GM18868 (cell line): Measurements from ENCODE around the gene ANKS4B.
"Not testable (repeated sequence)": the region's sequence is repeated elsewhere in the genome, so short reads cannot be mapped to it uniquely, and the experiment has no call there.

Source experiments
- ATAC-seq: cut with Tn5 transposase; IDR thresholded peaks from one replicate; pipeline ENCODE4 v1.9.1; 2021; ENCODE audit warnings: mild to moderate bottlenecking, moderate library complexity; ENCODE audit not compliant: unreplicated experiment

Gene ANKS4B

DNA sequence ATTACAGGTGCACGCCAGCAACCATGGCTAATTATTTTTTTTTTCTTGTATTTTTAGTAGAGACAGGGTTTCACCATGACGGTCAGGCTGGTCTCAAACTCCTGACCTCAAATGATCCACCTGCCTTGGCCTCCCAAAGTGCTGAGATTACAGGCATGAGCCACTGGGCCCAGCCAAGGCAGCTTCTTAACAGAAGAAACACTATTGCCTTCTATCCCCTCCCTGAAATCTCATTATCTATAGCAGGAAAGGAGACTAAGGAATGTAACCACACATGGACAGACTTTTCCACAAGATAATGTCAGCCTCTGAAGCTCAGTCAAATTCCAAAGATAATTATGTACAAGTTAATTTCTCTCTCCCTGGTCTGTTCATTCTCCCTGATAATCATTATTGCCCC lies 16.4 kb upstream of the ANKS4B start:
- ATAC-seq: no peak

DNA sequence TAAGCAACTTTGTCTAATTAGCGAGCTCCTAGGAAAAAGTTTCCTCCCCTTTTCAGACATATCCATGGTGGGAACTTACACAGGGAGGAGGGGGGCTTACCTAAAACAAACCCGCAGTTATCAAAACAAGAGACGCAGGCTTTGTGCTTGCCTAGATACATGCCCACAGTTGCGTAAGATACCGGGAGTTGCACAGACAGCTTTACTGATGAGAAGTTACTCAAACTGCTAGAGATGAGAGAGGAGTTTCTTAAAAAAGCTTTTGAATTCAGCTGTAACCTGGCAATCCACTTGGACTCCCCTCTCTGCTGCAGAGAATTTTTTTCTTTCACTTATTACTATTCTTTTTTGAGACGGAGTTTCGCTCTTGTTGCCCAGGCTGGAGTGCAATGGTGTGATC lies 15.3 kb upstream of the ANKS4B start:
- no peak for ATAC-seq

DNA sequence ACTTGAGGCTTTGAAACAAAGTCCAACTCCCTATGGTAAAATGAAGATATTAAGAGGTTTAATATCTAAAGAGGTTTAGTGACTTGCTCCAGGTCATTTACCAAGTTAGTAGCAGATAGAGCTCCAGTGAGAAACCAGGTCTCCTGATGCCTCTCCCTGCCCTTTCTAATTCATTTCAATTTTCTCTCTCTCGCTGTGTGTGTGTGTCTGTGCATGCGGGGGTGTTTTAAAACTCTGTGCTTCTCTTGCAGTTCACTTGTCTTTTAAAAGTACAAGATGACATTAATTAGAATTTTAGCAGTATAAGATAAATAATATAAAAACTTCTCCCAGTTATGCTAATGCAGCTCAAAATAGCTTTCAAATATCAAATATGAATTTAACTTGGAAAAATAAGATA lies 13.9 kb upstream of the ANKS4B start:
- ATAC-seq: no peak

DNA sequence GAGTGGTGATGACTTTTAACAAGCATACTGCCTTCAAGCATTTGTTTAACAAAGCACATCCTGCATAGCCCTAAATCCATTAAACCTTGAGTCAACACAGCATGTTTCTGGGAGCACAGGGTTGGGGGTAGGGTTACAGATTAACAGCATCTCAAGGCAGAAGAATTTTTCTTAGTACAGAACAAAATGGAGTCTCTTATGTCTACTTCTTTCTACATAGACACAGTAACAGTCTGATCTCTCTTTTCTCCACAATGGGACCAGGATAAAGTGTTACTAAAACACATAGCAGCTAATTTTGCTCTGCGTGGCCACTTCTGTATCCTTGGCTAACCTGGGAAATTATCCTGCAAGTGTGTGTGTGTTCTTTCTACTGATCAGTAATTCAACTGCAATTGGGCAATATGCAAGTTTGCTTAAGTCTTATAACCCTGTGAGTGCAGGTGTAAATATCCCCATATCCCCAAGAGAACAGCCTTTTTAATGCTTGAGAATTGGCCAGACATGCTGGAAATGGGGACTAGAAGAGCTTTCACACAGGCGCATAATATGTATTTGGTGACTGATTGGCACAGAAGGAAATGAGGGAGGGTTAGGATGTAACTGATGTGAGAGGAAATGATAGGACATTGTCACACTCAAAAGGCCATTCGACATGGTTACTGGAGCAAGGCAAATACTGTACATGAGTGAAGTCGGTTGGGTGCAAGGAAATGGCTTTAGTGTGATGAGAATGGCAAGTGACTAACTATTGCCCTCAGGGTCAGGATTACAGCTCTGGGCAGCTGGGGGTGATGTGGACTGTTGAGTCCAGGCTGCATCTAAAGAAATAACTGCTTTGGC lies 10.8 kb upstream of the ANKS4B start:
- no peak for ATAC-seq

DNA sequence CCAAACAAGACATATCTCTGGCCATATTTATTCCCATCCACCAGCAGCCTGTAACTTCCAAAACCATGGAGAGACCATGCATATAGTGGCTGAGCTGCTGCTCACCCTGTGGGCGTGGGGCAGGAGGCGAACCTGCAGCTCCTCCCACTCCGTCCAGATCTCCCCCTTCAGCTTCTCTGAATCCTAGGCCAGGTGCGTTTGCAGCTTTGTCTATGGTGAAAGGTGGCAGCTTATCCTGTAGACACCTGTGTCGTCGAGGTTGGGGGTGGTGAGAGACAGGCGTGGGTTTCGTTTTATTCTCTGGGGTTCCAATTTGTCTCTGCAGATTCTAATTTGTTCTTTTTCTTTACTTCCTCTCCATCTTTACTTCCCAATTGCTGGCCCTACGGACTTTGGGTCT lies 9.7 kb upstream of the ANKS4B start:
- ATAC-seq: no peak

DNA sequence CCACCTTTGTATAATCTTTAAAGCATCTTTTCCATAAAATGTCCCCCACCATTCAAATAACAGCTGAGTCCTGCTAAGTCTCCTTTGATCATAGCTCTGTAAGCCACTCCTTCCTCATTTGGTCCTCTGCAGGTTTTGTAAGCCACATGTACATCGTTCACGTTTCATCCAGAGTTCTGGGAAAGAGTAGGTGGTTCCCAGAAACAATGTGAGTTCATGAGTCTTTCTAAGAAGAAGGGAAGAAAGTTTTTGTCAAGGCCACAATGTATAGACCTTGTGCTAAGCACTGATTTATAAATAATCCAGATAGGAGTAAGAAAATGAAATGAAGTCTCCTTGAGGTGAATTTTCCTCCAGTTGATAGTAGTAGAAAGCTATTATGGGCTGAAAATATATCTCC lies 8.7 kb upstream of the ANKS4B start:
- no peak for ATAC-seq

DNA sequence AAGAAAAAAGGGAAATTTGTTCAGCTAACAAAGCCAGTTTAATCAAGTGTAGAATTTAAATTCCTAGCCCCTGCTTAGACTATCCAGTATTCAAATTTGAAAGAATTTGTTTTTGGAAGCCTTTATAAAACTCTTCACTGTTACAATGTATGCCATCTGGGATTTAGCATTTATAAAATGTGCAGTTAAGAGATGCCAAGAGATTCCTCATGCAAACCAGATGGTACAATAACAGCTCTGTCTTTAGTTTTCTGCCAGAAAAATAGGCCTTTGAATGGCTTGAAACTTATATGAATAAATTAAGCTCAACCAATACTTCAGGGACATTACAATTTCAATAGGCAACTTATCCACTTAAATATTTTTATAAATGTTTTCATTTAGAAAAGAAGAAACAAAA lies 6.8 kb upstream of the ANKS4B start:
- no peak for ATAC-seq

DNA sequence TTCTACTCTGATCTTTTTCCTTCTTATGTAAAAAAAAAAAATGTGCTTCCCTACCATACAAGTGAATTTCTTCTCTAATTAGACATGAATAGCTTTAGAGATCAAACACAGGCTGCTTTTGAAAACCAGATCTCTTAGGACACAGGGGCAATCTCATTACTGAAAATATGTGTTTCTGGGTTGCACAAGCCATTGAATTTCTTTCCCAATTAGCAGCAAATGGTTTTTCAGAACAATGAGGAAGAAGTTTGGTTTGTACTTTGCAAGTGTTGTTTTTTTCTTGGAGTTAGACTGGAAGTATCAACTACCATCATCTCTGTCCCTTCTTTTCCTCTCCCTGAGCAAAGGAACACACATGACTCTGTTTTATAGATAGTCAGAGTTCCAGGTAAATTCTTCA lies 5.6 kb upstream of the ANKS4B start:
- no peak for ATAC-seq

DNA sequence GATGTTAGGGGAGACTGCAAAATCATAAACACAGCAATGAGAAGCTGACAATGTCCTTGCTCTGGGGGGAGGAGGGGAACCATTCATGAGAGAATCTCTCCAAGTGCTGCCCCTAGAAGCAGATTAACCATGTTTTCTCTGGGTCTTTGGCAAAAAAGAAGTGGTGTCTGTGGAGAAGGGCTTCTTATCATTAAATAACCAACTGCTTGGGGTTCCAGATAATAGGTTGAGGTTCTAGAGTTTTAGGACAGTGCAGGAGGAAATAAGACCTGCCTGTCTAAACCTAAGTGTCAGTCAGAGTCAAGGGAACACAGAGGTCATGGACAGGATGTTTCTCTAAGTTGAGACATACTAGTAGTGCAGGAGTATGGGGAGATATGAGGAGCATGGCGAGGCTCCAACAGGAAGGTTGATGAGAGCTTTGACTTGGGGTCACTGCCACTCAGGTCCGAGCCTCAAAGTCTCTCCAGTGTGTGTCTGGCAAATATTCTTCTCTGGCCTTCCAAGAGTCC lies 5.1 kb upstream of the ANKS4B start:
- no peak for ATAC-seq

DNA sequence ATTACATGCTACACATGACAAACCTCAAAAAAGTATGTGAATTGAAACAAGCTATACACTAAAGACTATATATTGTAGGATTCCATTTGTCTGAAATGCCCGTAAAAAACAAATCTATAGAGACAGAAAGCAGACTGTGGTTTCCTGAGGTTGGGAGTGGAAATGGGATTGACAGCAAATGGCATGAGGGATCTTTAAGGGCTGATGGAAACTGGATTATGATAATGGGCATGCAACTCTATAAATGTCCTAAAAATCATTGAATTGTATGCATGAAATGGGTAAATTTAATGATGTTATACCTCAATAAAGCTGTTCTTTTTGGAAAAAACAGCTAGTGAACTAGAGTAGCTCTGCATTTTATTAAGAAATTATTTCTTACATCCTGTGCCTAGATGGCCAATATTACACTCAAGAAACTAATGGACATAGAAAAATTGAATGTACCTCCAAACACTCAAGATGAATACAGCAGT lies 416 bp upstream of the ANKS4B start:
- ATAC-seq: no peak

DNA sequence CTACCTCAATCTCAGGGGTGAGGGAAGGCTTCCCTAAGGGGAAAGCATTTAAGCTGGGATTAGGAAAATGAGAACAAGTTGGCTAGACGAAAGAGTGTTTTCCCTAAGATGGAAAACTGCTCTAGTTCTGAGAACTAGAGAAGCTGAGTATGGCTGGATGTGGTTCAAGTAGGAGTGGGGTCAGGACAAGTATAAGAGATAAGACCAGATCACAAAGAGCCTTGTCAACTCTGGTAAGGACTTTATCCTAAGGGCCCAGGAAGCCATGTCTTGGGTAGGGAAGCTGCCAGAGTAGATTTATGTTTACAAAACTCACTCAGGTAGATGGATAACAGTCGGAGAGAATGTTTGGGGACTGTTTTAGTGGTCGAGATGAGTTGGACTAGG lies 1.7 kb downstream of the ANKS4B start:
- no peak for ATAC-seq

DNA sequence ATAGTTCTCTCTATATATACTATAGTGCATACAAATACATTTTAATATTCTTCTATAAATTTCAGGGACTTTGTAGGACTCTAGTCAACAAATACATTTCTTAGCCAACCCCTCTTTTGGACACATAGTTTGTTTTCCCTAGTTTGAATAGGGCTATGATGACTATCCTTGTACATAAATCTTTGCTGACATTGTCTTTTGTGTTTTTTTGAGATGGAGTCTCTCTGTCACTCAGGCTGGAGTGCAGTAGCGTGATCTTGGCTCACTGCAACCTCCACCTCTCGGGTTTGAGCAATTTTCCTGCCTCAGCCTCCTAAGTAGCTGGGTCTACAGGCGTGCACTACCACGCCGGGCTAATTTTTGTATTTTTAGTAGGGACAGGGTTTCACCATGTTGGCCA lies 3.3 kb downstream of the ANKS4B start:
- ATAC-seq: no peak

DNA sequence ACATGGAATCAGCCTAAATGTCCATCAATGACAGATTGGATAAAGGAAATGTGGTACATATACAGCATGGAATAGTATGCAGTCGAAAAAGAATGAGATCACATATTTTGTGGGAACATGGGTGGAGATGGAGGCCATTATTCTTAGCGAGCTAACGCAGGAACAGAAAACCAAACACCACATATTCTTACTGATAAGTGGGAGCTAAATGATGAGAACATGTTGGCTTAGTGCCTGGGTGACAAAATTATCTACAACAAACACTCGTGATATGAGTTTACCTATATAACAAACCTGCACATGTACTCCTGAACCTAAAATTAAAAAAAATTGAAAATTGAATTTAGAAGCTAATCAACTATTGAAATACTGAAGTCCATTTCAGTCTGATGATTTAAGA lies 6.1 kb downstream of the ANKS4B start:
- no peak for ATAC-seq

DNA sequence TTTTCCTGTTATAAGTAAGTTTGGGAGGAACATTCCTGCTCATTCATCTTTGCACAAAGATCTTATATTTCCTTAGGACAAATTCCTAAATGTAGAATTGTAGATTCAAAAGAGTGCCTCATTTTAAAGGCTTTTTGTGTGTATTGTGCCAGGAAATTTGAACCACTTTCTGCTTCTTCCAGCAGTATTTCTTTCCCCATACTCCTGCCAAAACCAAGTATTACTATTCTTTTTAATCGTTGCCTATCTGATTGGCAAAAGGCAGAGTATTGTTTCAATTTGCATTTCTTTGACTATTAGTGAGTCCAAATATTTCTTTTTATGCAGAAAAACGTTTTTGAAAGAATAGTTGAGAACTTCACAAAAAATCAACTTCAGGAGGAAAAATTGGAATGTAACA lies 9.3 kb downstream of the ANKS4B start:
- ATAC-seq: no peak

DNA sequence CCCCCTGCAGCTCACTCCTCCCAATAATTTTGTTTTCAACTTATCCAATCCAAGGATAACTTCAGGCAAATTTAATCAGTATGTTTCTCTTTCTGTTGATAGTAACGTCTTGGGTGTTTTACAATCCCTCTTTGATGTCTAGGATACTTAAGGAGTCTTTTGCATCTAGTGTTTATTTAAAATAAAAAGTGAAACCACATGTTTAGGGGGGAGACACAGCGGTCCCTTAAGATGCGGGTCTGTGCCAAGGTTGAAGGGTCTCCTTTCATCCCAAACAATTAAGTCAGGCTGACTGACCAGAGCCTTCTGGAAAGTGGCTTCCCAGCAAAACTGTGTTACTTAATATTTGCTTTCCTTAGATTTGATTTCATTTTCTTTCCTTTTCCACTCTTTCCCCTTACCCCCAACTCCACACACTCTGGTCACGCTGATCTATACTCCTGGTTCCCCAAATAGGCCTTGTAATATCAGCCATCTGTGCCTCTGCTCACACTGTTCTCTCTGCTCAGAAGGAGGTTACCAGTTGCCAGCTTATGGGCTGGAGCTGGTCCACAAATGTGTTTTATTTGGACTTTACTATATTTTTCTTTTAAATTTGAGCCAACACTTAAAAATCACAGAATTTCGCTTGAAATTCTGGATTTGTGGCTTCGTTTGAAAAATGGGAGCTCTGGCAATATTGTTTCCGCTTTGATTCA lies 11.2 kb downstream of the ANKS4B start:
- no peak for ATAC-seq

DNA sequence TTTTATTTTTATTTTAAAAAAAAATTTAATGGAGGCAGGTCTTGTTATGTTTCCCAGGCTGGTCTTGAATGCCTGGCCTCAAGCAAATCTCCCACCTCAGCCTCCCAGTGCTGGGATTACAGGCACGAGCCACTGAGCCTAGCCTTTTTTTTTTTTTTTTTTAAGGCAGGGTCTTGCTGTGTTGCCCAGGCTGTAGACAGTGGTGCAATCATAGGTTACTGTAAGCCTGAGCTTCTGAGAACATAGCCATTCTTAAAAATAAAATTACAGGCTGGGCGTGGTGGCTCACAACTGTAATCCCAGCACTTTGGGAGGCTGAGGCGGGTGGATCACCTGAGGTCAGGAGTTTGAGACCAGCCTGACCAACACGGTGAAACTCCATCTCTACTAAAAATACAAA lies 14.7 kb downstream of the ANKS4B start:
- ATAC-seq: not testable (repeated sequence)

DNA sequence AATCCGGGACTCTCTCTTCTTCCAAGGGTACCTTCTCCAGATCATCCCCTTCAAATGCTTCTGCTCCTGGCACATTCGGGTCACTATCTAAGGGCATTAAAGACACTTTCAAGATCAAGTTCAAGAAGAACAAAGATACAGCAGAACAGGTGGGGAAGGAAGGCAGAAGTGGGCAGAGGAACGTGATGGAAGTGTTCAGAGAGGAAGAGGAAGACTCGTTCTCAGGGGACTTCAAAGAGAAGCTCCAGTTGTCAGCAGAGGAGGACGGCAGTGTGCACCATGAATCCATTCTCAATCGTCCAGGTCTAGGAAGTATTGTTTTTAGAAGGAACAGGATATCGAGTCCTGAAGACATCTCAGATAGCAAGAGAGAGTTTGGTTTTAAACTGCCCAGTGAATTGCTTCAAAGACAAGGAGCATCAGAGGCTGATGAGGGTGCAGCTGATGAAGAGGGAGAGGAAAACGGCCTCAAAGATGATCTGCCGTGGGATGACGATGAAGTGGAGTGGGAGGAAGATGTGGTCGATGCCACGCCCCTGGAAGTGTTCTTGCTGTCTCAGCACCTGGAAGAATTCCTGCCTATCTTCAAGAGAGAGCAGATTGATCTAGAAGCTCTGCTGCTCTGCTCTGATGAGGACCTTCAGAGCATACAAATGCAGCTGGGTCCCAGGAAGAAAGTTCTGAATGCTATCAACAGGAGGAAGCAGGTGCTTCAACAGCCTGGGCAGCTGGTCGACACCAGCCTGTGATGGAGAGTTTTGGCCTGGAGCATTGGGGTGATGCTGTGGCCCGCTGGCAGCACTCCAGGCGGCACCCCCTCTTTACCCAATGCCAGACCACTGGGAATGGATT lies 16.8 kb downstream of the ANKS4B start:
- no peak for ATAC-seq

DNA sequence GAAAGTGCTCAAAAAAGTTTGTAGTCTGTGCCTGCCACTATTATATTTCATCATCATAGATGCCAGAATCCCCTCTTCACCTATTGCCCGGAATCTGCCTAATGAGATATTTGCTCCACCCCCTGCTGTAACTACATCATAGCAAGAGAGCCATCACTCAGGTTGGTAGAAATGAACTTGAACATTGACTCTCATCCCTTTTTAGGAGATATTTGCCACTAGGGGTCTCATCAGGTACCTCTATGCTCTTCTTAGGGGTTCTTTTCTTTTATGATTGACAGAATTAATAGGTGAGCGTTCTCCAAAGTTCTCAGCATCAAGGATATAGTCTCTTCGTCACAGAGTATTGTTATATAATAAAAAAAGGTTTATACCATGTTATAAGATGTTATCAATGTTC lies 20.0 kb downstream of the ANKS4B start:
- ATAC-seq: no peak

DNA sequence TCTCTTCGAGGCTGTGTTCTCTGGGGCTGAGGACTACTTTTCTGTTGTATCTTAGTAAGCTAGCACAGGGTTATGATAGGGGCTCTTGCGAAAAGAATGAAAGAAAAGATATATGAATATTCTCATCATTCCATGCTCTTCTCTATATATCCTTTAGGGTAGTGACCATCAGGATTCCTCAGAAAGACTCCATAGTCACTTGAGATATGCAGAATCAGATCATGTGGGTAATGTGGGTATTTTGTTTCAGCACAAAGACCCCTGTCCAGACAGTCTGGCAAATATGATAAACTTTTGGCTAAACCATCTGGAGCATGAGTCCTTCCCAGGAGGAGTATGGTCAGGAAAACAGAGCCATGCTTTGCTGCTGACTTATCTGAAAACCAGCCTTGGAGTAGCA lies 23.1 kb downstream of the ANKS4B start:
- ATAC-seq: no peak

DNA sequence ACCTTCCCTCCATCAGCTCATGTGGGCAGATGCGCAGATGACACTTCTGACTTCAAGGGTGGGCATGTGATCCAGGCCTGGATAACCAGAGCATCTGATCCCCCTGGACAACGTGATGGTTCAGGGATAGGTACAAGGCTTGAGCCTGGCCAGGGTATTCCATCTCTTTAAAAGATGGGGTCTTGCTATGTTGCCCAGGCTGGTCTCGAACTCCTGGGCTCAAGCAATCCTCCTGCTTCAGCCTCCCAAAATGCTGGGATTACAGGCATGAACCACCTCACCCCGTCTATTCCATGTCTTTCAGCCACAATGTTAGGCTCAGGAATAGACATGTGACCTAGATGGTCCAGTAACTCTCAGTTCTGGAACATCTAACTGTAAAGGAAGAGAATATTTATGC lies 23.8 kb downstream of the ANKS4B start:
- no peak for ATAC-seq
